ENCODE measurements around the gene CAPN11.

- TF ChIP-seq CTCF (conservative IDR thresholded peaks at IDR 0.05; ENCODE audit: low read depth, low read length) (no peak), POLR2A (IDR thresholded peaks at IDR 0.05; ENCODE audit: low read depth, low read length) (no peak), MAFK (IDR thresholded peaks at IDR 0.05; ENCODE audit: low read depth, low read length) (no peak)
These were observed 22.3 kb downstream of the CAPN11 start for GRCh38 chr6:44180886-44181285.
